Stimulated activated CD4-positive, alpha-beta T cell treated with anti-CD3 and anti-CD28 coated beads, Interleukin-1b, Interleukin-23, amount 100 ng/mL, for 1 hour (primary cell): ENCODE data around the gene PPFIA4.

Experiments
- DNase-seq, 2 donors: peaks; one replicate each; pipeline ENCODE4 v3.0.0-alpha.2; 2020; ENCODE audit warnings: low read depth in 2 of 2

Gene PPFIA4

GRCh38 chr1:203126866-203127665 is 100.8 kb downstream of the PPFIA4 start:
- DNase-seq = no peak

GRCh38 chr1:203127666-203128430 is 101.6 kb downstream of the PPFIA4 start, which contains the start of gene ADORA1:
Gene ADORA1, plus strand, starts transcription at chr1:203127726. Its CDS starts 1,116 bp downstream, at chr1:203128842.
- DNase-seq = no peak

- no peak for DNase-seq
Measured at GRCh38 chr1:203128431-203128715, 102.1 kb downstream of the PPFIA4 start.
